ENCODE data around the gene FEM1A. TPM values are rescaled to one million over a fixed set of nuclear protein-coding genes. Genes with fewer than 3 reads are reported as not detected.

The FEM1A gene
- total RNA-seq, 1 experiment from 2014 or later: 20.0 TPM

DNA sequence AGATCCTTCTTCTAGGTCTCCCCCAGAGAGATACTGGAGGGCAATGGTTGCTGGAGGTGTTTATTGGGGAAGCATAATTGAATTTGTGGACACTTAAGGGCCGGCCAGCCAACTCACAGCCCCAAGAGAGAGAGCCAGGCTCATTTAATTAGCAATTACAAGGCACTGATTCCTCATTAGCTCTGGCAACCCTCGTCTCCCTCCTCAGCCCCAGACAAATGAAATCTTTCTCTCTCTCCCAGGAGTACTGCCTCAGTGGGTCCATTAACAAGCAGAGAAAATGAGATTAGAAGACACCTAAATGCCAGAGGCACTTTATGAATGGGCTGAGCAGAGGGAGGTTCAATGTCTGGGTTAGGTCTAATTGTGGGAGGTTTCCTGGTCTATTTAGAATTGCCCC, 19.0 kb upstream of the FEM1A start:
- Histone ChIP-seq H2BK20ac (ENCODE audit: low read depth, low read length, poor library complexity, severe bottlenecking) (no peak overlapping the region), H3K79me2 (ENCODE audit: insufficient read depth, low read length) (no peaks in the 10 kb centered on the region), H3K4me1 (ENCODE audit: insufficient read depth, low read length) (no peaks in the 10 kb centered on the region; the same call in 1 of the 2 replicates), H3K14ac (ENCODE audit: insufficient read depth, low read length) (no peak overlapping the region), H3K23ac (ENCODE audit: insufficient read length, low read depth, low read length) (no peak overlapping the region), H3K23me2 (ENCODE audit: insufficient read length, low read depth, low read length, poor library complexity, severe bottlenecking) (peaks cover 7% of the 10 kb centered on the region), H3K9ac (ENCODE audit: extremely low read depth, insufficient read length, low read length) (no peak overlapping the region), H2BK15ac (ENCODE audit: low read depth, low read length) (no peak overlapping the region), H2BK5ac (ENCODE audit: insufficient read length, low read length) (no peak overlapping the region), H4K20me1 (ENCODE audit: control insufficient read depth, insufficient read depth, insufficient read length) (no peaks in the 10 kb centered on the region), H2AFZ (ENCODE audit: low read length) (no peak overlapping the region), H4K8ac (replicated peaks; ENCODE audit: insufficient read length, low read depth, low read length) (no peak overlapping the region), H2BK12ac (ENCODE audit: insufficient read length, low read depth, low read length) (no peak overlapping the region), H4K91ac (ENCODE audit: insufficient read length, low read depth, low read length) (no peak overlapping the region), H2AK5ac (ENCODE audit: insufficient read length, low read length) (no peak overlapping the region), H3K56ac (ENCODE audit: insufficient read length, low read depth, low read length) (no peak overlapping the region), H3K18ac (ENCODE audit: insufficient read length, low read depth, low read length) (no peak overlapping the region), H4K5ac (ENCODE audit: insufficient read length, low read depth, low read length) (no peak overlapping the region), H3K9me3 (ENCODE audit: control insufficient read depth, low read depth, low read length) (no peaks in the 10 kb centered on the region), H2BK120ac (ENCODE audit: low read depth, low read length, poor library complexity, severe bottlenecking) (no peak overlapping the region), H3K79me1 (ENCODE audit: insufficient read depth, low read depth, low read length, poor library complexity, severe bottlenecking) (no peaks in the 10 kb centered on the region), H3K4me2 (ENCODE audit: insufficient read depth, insufficient read length, low read length) (no peak overlapping the region), H3T11ph (ENCODE audit: low read length) (no peak overlapping the region), H3K27me3 (ENCODE audit: insufficient read depth, low read length) (no peaks in the 10 kb centered on the region), H3K4ac (ENCODE audit: low read depth, low read length) (no peak overlapping the region), H3K27ac (ENCODE audit: insufficient read length, low read depth, low read length) (no peak overlapping the region)
- TF ChIP-seq, protein P1, sequence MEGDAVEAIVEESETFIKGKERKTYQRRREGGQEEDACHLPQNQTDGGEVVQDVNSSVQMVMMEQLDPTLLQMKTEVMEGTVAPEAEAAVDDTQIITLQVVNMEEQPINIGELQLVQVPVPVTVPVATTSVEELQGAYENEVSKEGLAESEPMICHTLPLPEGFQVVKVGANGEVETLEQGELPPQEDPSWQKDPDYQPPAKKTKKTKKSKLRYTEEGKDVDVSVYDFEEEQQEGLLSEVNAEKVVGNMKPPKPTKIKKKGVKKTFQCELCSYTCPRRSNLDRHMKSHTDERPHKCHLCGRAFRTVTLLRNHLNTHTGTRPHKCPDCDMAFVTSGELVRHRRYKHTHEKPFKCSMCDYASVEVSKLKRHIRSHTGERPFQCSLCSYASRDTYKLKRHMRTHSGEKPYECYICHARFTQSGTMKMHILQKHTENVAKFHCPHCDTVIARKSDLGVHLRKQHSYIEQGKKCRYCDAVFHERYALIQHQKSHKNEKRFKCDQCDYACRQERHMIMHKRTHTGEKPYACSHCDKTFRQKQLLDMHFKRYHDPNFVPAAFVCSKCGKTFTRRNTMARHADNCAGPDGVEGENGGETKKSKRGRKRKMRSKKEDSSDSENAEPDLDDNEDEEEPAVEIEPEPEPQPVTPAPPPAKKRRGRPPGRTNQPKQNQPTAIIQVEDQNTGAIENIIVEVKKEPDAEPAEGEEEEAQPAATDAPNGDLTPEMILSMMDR (conservative IDR thresholded peaks at IDR 0.05): no peak
- no peak overlapping the region for H3K4me3 Mint-ChIP-seq
- H3K27me3 Mint-ChIP-seq (ENCODE audit: low read depth): peaks cover 44% of the 10 kb centered on the region
- peaks cover 0 to 11% of the 10 kb centered on the region in 2 experiments; a peak in 2 of 4 replicates for H3K4me1 Mint-ChIP-seq
- no peaks in the 10 kb centered on the region for H3K9me3 Mint-ChIP-seq
- no peak overlapping the region for H3K27ac Mint-ChIP-seq
- no peak for DNase-seq
- no peaks in the 10 kb centered on the region for H3K36me3 Mint-ChIP-seq (ENCODE audit: insufficient read depth in 1 of 3, low read depth in 3 of 3)
- no CpG with 5 or more reads among the region's 2 CpGs for whole genome bisulfite sequencing (ENCODE audit: extremely low coverage, insufficient read length, low lambda C conversion rate)
